HepG2 (cell line): ENCODE data around the gene TMEM87A. TPM values are rescaled to one million over a fixed set of nuclear protein-coding genes. Genes with fewer than 3 reads are reported as not detected.
A peak's percentile ranks its signal among the peaks of the same experiment; 100 is the strongest.

Experiments
- CBX1 ChIP-seq: IDR thresholded peaks from one replicate; pipeline ENCODE4 v1.6.1; 2016; ENCODE audit warnings: antibody characterized with exemption, low read depth
- DR1 ChIP-seq: sonication (generic); formaldehyde crosslinking; IDR thresholded peaks from 2 replicates; pipeline ENCODE4 v1.8.0; 2021; ENCODE audit warnings: mild to moderate bottlenecking, missing genetic modification reagents, inconsistent platforms
- E2F1 ChIP-seq: sonication (generic); formaldehyde crosslinking; IDR thresholded peaks from 2 replicates; pipeline ENCODE4 v1.5.0; 2020; ENCODE audit warnings: missing genetic modification reagents
- FOXK2 ChIP-seq: fragments of 450-650 bp; IDR thresholded peaks from 2 replicates; pipeline ENCODE4 v1.6.1; 2016
- HMGA1 ChIP-seq: sonication (generic); formaldehyde crosslinking; conservative IDR thresholded peaks from 2 replicates; pipeline ENCODE4 v1.4.0; 2020; ENCODE audit warnings: missing genetic modification reagents
- IKZF5 ChIP-seq: IDR thresholded peaks from 2 replicates; pipeline ENCODE4 v1.6.1; 2018; ENCODE audit warnings: missing genetic modification reagents, mild to moderate bottlenecking, missing compliant biosample characterization
- JUND ChIP-seq: sonication (generic); formaldehyde crosslinking; IDR thresholded peaks from 2 replicates; pipeline ENCODE4 v1.8.0; 2022; ENCODE audit warnings: mild to moderate bottlenecking, missing genetic modification reagents
- MED1 ChIP-seq: sonication (generic); formaldehyde crosslinking; IDR thresholded peaks from 2 replicates; pipeline ENCODE4 v1.4.0; 2020; ENCODE audit warnings: missing genetic modification reagents
- NFIB ChIP-seq: sonication (generic); formaldehyde crosslinking; IDR thresholded peaks from 2 replicates; pipeline ENCODE4 v1.9.0; 2021; ENCODE audit warnings: missing genetic modification reagents, mild to moderate bottlenecking, borderline replicate concordance
- NR1H2 ChIP-seq: sonication (generic); formaldehyde crosslinking; IDR thresholded peaks from 2 replicates; pipeline ENCODE4 v1.8.1; 2022; ENCODE audit warnings: low read depth, missing genetic modification reagents, borderline replicate concordance
- SIX1 ChIP-seq: sonication (generic); formaldehyde crosslinking; IDR thresholded peaks from 2 replicates; pipeline ENCODE4 v1.4.0; 2020; ENCODE audit warnings: missing genetic modification reagents, borderline replicate concordance
- SMYD3 ChIP-seq: sonication (generic); formaldehyde crosslinking; IDR thresholded peaks from 2 replicates; pipeline ENCODE4 v1.8.1; 2023; ENCODE audit warnings: mild to moderate bottlenecking, missing genetic modification reagents
- SNAPC2 ChIP-seq: sonication (generic); formaldehyde crosslinking; IDR thresholded peaks from 2 replicates; pipeline ENCODE4 v1.8.1; 2022; ENCODE audit warnings: mild to moderate bottlenecking, missing genetic modification reagents
- SOX6 ChIP-seq, 2 experiments: fragments of 450-650 bp in 1 of 2; sonication (generic) in 1 of 2; formaldehyde crosslinking in 1 of 2; IDR thresholded peaks; 2 replicates each; pipeline versions ENCODE4 v1.4.0 to v1.6.1; 2017 to 2020; ENCODE audit warnings: antibody characterized with exemption in 1 of 2, mild to moderate bottlenecking in 1 of 2, missing genetic modification reagents in 1 of 2
- SP1 ChIP-seq, 2 experiments: fragments of 450-650 bp in 1 of 2; sonication (generic) in 1 of 2; formaldehyde crosslinking in 1 of 2; IDR thresholded peaks; 2 replicates each; pipeline versions ENCODE4 v1.4.0 to v1.6.1; 2016 to 2020; ENCODE audit warnings: missing genetic modification reagents in 1 of 2
- SYNCRIP ChIP-seq: fragments of 200-400 bp; formaldehyde crosslinking; IDR thresholded peaks from 2 replicates; pipeline ENCODE4 v1.6.1; 2018; ENCODE audit warnings: mild to moderate bottlenecking, low read depth, low read length; ENCODE audit not compliant: insufficient read depth
- TFAP4 ChIP-seq: sonication (generic); IDR thresholded peaks from 2 replicates; pipeline ENCODE4 v1.6.1; 2016; ENCODE audit warnings: low read depth, borderline replicate concordance
- ZBTB1 ChIP-seq: sonication (generic); formaldehyde crosslinking; IDR thresholded peaks from 2 replicates; pipeline ENCODE4 v1.4.0; 2020; ENCODE audit warnings: missing genetic modification reagents, borderline replicate concordance
- ZNF124 ChIP-seq: sonication (generic); formaldehyde crosslinking; IDR thresholded peaks from 2 replicates; pipeline ENCODE4 v1.4.0; 2020; ENCODE audit warnings: missing genetic modification reagents
- ZNF207 ChIP-seq: fragments of 450-650 bp; IDR thresholded peaks from 2 replicates; pipeline ENCODE4 v1.6.1; 2016; ENCODE audit warnings: antibody characterized with exemption, borderline replicate concordance
- ZNF274 ChIP-seq: sonication (generic); formaldehyde crosslinking; IDR thresholded peaks from 2 replicates; pipeline ENCODE4 v1.5.1; 2020; ENCODE audit warnings: mild to moderate bottlenecking, missing genetic modification reagents
- ZNF691 ChIP-seq: sonication (generic); formaldehyde crosslinking; IDR thresholded peaks from 2 replicates; pipeline ENCODE4 v1.4.0; 2020; ENCODE audit warnings: missing genetic modification reagents, low read depth, mild to moderate bottlenecking, borderline replicate concordance
- ZNF749 ChIP-seq: sonication (generic); formaldehyde crosslinking; IDR thresholded peaks from 2 replicates; pipeline ENCODE4 v1.8.0; 2022; ENCODE audit warnings: mild to moderate bottlenecking, missing genetic modification reagents, moderate library complexity, borderline replicate concordance
- ZNF792 ChIP-seq: IDR thresholded peaks from 2 replicates; pipeline ENCODE4 v1.6.1; 2016
- ZSCAN20 ChIP-seq: sonication (generic); formaldehyde crosslinking; IDR thresholded peaks from 2 replicates; pipeline ENCODE4 v1.4.0; 2020; ENCODE audit warnings: missing genetic modification reagents, mild to moderate bottlenecking, borderline replicate concordance
- ZSCAN9 ChIP-seq: IDR thresholded peaks from 2 replicates; pipeline ENCODE4 v1.6.1; 2016; ENCODE audit warnings: borderline replicate concordance
- polyA plus RNA-seq, 8 experiments: library from polyadenylated mRNA; depleted of rRNA in 3 of 8; stranded (reverse) in 7 of 8; unstranded in 1 of 8; fragments of >200 nt; fragmentation: Illumina TruSeq in 4 of 8; extraction: Trizol in 4 of 8; gene quantifications; 2 replicates each; pipeline versions ENCODE4 v1.2.1 to v1.2.3, GENCODE V29; 2011 to 2016; ENCODE audit warnings: low read depth in 4 of 8, missing spikeins in 1 of 8, mixed read lengths in 1 of 8; ENCODE audit not compliant: insufficient read depth in 1 of 8
- total RNA-seq, 5 experiments: library from RNA; depleted of rRNA; stranded (reverse); fragments of >200 nt; fragmentation: Illumina TruSeq; extraction: Trizol; gene quantifications; 2 replicates each; pipeline ENCODE4 v1.2.3, GENCODE V29; 2016; ENCODE audit warnings: low read depth in 1 of 5

TMEM87A gene
- total and polyA plus RNA-seq, 2 of the 13 experiments (the other 11 are each of a cell fraction or from before 2014, with no cell fraction given), result 20.2 to 42.8 TPM

GRCh38 chr15:42272939-42273899 is at the start of gene TMEM87A, which contains the start of gene GANC (continued):
- TF ChIP-seq IKZF5 (CRISPR knock-in tag) (peak; percentile 67), CBX1 (peak; percentile 65), SMYD3 (CRISPR knock-in tag) (peak; percentile 96), ZSCAN20 (CRISPR knock-in tag) (no peak), ZNF124 (CRISPR knock-in tag) (0 out of 2 replicates have a peak, but pooled peaks have one; percentile 56), SOX6 (IDR thresholded peaks at IDR 0.05) (no peak), SOX6 (CRISPR knock-in tag; IDR thresholded peaks at IDR 0.05) (peak; percentile 81), SYNCRIP (no peak), FOXK2 (0 out of 2 replicates have a peak, but pooled peaks have one; percentile 10), ZNF749 (CRISPR knock-in tag) (peak; percentile 69; the same call in 1 of the 2 replicates), MED1 (peak; percentile 66), HMGA1 (CRISPR knock-in tag) (no peak), ZBTB1 (CRISPR knock-in tag) (no peak), SP1 (IDR thresholded peaks at IDR 0.05) (0 out of 2 replicates have a peak, but pooled peaks have one; percentile 16), SP1 (CRISPR knock-in tag; IDR thresholded peaks at IDR 0.05) (peak; percentile 74), TFAP4 (peak; percentile 94), ZNF274 (CRISPR knock-in tag) (peak; percentile 90), SIX1 (CRISPR knock-in tag) (0 out of 2 replicates have a peak, but pooled peaks have one; percentile 17), E2F1 (peak; percentile 82), ZNF691 (peak; percentile 94; the same call in 1 of the 2 replicates), ZNF207 (no peak), SNAPC2 (peak; percentile 95; the same call in 1 of the 2 replicates), ZSCAN9 (CRISPR knock-in tag) (no peak), ZNF792 (CRISPR knock-in tag) (0 out of 2 replicates have a peak, but pooled peaks have one; percentile 74), NR1H2 (CRISPR knock-in tag) (no peak), JUND (CRISPR knock-in tag) (no peak), DR1 (CRISPR knock-in tag) (peak; percentile 75), NFIB (no peak)
